Measurements from ENCODE around the gene IRF2BPL.

IRF2BPL gene

GRCh38 chr14:77028384-77029231 lies at the start of gene IRF2BPL:
TSS of gene IRF2BPL (minus strand) at chr14:77028708. CDS start at chr14:77027792, 916 bp downstream.
- DNase-seq (ENCODE audit: low spot score) = peak; percentile 98
- TF ChIP-seq CTCF (IDR thresholded peaks at IDR 0.05; ENCODE audit: borderline replicate concordance, control extremely low read depth, extremely low read depth, insufficient read depth, missing control alignments) = no peak
- in situ Hi-C loops (cut with MboI; ENCODE audit: low sequenced_read_pairs, unreplicated experiment) = loop anchor here (10.0 kb wide), 1 partner anchor 64 kb away; no protein-coding TSS in a partner anchor

GRCh38 chr14:77077040-77077439 lies 48.5 kb upstream of the IRF2BPL start:
- in situ Hi-C loops (cut with MboI; ENCODE audit: low sequenced_read_pairs, unreplicated experiment) = loop anchor here (10.0 kb wide), 1 partner anchor 362 kb away; no protein-coding TSS in a partner anchor
- TF ChIP-seq CTCF (IDR thresholded peaks at IDR 0.05; ENCODE audit: borderline replicate concordance, control extremely low read depth, extremely low read depth, insufficient read depth, missing control alignments) = no peak
- DNase-seq (ENCODE audit: low spot score) = no peak

DNA sequence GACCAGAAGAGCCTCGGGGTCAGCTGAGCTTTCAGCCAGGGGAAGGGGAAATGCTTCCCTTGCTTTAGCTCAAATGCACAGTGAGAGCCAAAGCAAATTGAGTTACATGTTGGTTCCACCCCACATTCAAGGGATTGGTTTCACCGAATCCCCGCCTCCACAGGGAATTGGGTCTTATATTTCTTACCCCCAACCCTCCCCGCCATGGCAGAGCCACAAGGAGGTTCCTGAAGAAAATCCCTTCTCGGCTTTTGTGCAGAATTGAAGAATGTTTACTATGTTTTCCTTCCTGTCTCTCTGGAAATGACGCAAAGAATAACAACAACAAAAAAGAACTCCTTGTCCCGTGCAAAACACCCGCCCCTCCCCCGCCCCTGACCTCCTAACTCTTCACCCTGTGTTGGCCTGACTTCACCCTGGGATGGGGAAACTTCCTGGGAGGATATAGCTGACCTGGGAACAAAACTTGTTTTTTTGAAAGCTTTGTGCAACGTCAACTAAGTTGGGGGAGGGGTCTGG lies 47.7 kb upstream of the IRF2BPL start:
- no peak for DNase-seq (ENCODE audit: low spot score)
- TF ChIP-seq CTCF (IDR thresholded peaks at IDR 0.05; ENCODE audit: borderline replicate concordance, control extremely low read depth, extremely low read depth, insufficient read depth, missing control alignments) = no peak
- in situ Hi-C loops (cut with MboI; ENCODE audit: low sequenced_read_pairs, unreplicated experiment) = loop anchor here (10.0 kb wide), 1 partner anchor 361 kb away; no protein-coding TSS in a partner anchor

DNA sequence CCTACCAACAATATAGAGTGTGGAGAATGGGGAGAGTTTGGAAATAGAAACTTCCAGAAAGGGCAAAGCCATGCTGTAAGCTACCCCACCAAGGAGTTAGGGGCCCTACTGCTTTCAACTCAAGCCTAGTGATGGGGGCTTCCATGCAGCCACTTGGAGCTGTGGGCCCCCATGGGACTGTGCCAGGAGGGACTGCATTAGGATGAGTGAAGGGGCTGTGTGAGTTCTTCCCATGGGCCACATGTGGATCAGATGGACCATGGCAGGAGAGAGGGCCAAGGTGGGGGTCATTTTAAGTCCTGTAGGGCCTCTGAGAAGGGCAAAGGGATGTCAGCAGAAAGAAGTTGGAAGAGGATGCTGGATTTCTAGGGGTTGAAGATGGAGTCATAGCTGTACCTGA lies 46.5 kb upstream of the IRF2BPL start:
- no peak for DNase-seq (ENCODE audit: low spot score)
- no peak for TF ChIP-seq CTCF (IDR thresholded peaks at IDR 0.05; ENCODE audit: borderline replicate concordance, control extremely low read depth, extremely low read depth, insufficient read depth, missing control alignments)
- in situ Hi-C loops (cut with MboI; ENCODE audit: low sequenced_read_pairs, unreplicated experiment) = loop anchor here (10.0 kb wide), 1 partner anchor 360 kb away; no protein-coding TSS in a partner anchor

DNA sequence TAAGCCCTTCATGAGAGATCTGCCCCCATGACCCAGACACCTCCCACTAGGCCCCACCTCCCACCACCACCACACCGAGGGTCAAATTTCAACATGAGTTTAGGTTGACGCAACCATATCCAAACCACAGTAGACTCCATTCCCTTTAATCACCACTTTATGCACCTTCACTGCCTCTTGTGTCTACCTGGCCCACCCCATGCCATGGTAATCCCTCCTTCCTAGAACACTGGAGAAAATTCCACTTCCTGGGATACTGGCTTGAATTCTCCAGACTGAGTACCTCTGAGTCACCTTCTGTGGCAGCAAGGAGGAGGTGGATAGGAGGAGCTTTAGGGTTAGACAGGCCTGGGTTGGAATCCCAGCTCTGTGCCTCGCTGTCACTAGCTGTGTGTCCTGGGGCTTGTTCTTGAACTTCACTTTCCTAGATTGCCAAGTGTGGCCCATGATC lies 43.5 kb upstream of the IRF2BPL start:
- in situ Hi-C loops (cut with MboI; ENCODE audit: low sequenced_read_pairs, unreplicated experiment) = loop anchor here (10.0 kb wide), 1 partner anchor 357 kb away; no protein-coding TSS in a partner anchor
- TF ChIP-seq CTCF (IDR thresholded peaks at IDR 0.05; ENCODE audit: borderline replicate concordance, control extremely low read depth, extremely low read depth, insufficient read depth, missing control alignments) = no peak
- no peak for DNase-seq (ENCODE audit: low spot score)

DNA sequence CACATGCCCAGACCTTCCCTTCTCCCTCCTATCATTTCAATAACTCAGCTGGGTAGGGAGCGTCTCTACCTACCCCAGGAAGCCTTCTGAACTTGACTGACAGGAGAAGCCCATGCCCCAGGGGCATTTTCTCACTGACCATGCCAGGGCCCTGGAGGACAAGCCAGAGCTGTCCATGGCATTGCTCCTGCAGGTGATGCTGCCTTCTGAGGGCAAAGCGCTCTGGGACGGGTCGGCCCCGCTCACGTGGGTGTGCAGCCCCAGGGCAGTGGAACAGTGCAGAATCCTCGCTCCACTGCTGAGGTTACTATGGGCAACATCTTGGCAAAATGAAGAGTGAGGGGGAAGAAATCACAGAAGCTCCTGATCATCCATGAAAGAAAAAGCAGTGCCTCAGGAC lies 41.0 kb upstream of the IRF2BPL start:
- no peak for DNase-seq (ENCODE audit: low spot score)
- in situ Hi-C loops (cut with MboI; ENCODE audit: low sequenced_read_pairs, unreplicated experiment) = loop anchor here (10.0 kb wide), 2 partner anchors 155 to 185 kb away; no protein-coding TSS in a partner anchor
- TF ChIP-seq CTCF (IDR thresholded peaks at IDR 0.05; ENCODE audit: borderline replicate concordance, control extremely low read depth, extremely low read depth, insufficient read depth, missing control alignments) = no peak

Measured in GM13976 (cell line).